KOPT-K1 (cell line): ENCODE measurements around the gene THBS1.

Experiments used
- H3K27ac ChIP-seq: fragments of 200-600 bp; sonication (generic); 2 replicates; pipeline ENCODE4 v1.5.1; 2016; ENCODE audit warnings: antibody characterized with exemption, mild to moderate bottlenecking, low read depth, low read length; ENCODE audit not compliant: poor library complexity, severe bottlenecking
- H3K36me3 ChIP-seq: fragments of 200-600 bp; sonication (generic); 2 replicates; pipeline ENCODE4 v1.5.1; 2017; ENCODE audit warnings: antibody characterized with exemption, mild to moderate bottlenecking, low read length, moderate library complexity; ENCODE audit not compliant: insufficient read depth
- H3K9me3 ChIP-seq: fragments of 200-600 bp; sonication (generic); 2 replicates; pipeline ENCODE4 v1.5.1; 2017; ENCODE audit warnings: antibody characterized with exemption, low read length, mild to moderate bottlenecking; ENCODE audit not compliant: insufficient read depth, poor library complexity, severe bottlenecking

The THBS1 gene

DNA sequence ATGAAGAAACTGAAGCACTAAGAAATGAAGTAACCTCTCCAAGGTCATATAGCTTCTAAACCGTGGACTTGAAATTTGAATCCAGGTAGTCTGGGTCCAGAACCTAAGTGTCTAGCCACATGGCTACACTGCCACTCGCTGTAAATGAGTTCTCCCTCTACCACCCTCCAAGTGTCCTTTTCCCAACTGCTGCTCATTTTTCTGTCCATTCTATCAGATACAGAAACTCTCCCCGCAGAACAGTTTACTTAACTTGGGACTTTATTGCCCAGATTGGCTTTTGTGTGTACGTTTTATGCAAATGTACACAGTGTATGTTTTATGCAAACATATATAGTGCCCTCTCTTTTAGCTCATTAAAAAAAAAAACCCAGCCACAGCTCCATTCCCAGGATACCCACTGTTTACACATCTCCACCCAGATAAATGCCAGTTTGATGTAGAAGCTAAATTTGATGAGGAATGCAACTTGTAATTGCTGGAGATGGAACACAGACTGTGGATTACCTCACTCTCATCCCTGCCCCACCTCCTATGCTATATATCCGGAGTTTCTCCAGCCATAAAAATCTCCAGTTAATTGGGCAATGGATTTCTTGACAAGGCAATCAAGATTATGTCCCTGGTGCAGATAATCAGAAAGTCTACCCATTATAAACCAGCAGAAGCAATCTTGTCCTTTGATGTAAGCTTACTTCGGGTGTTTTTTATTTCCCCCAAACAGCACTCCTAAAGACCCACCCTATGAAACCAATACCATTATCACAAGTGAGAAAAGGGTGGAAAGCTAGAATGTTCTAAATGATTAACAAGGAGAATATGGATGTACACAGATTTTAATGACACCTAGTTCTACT is 42.0 kb downstream of the THBS1 start:
- H3K27ac ChIP-seq = no peak overlapping the region
- H3K36me3 ChIP-seq = no peaks in the 10 kb centered on the region

DNA sequence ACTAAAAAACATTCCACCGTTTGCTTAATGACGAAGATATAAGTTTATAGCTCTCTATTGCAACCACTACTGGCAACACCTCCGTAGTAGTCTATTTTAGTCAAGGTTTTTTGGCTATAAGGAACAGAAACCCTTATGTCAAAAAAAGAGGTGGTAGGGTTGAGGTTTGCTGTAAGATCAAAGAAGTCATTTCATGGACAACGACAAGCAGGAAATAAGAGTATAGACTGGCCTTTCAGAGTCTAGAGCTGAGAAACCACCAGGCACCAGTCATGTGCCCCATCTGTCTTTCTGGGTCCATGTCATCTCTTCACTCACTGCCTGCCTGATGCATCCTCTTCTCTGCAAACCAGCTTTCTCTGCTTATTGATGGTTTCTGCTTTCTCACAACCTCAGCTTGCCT is 42.7 kb downstream of the THBS1 start:
- Histone ChIP-seq H3K36me3 (no peaks in the 10 kb centered on the region), H3K27ac (no peak overlapping the region), H3K9me3 (peaks cover 5% of the 10 kb centered on the region)

More for the DNA sequence above, 42.0 kb downstream of the THBS1 start:
- H3K9me3 ChIP-seq = peaks cover 5% of the 10 kb centered on the region

DNA sequence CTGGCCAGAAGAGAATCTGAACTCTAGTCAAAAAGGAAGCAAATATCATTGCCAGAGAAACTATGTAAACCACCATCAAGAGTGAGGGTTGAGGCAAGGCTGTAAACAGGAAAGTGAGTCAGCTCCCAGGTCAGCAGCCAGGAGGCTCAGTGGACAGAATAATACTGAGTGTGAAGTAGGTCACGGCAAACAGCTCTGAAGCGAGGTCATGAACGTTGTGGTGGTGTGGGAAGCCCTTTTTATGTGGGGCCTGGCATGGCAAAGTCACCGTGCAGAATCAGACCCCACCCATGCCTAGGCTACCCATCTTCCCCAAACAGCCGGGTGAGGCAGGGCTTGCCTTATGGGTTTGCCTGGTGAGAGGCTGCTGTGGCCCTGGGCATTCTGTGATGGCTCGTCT is 43.9 kb downstream of the THBS1 start:
- no peak overlapping the region for H3K27ac ChIP-seq

GRCh38 chr15:39625451-39625850 is 44.6 kb downstream of the THBS1 start:
- H3K27ac ChIP-seq = no peak overlapping the region
- H3K9me3 ChIP-seq = peaks cover 5% of the 10 kb centered on the region
- no peaks in the 10 kb centered on the region for H3K36me3 ChIP-seq

More for the DNA sequence above, 43.9 kb downstream of the THBS1 start:
- H3K9me3 ChIP-seq = peaks cover 5% of the 10 kb centered on the region
- H3K36me3 ChIP-seq = no peaks in the 10 kb centered on the region

DNA sequence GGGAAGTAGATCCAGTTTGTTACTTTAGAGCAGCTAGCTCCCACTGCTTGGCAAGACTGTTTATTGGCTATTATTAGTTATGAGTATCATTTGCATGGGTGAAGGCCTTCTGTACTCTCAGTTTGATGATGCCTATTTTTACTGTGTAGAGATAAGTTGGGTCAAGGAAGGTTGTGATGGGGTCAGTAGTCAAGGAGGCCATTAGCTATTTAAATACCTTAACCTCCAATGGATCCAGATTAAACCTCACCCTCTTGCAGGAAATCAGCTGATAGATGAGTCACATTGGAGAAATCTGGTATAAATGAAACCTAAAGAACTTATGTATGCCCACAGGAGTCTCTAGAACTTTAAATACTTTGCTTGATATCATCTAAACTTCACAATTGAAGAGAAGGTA is 45.0 kb downstream of the THBS1 start:
- Histone ChIP-seq H3K36me3 (no peaks in the 10 kb centered on the region), H3K27ac (no peak overlapping the region)

GRCh38 chr15:39627451-39628143 is 46.7 kb downstream of the THBS1 start:
- Histone ChIP-seq H3K9me3 (peaks cover 5% of the 10 kb centered on the region), H3K36me3 (no peaks in the 10 kb centered on the region), H3K27ac (no peak overlapping the region)

More for the DNA sequence above, 45.0 kb downstream of the THBS1 start:
- H3K9me3 ChIP-seq = peaks cover 5% of the 10 kb centered on the region

GRCh38 chr15:39628144-39628508 is 47.2 kb downstream of the THBS1 start:
- H3K27ac ChIP-seq = no peak overlapping the region
- H3K36me3 ChIP-seq = no peaks in the 10 kb centered on the region
- peaks cover 5% of the 10 kb centered on the region for H3K9me3 ChIP-seq

- Histone ChIP-seq H3K27ac (no peak overlapping the region), H3K9me3 (peaks cover 5% of the 10 kb centered on the region)
Measured at GRCh38 chr15:39628546-39629257, 47.8 kb downstream of the THBS1 start.

DNA sequence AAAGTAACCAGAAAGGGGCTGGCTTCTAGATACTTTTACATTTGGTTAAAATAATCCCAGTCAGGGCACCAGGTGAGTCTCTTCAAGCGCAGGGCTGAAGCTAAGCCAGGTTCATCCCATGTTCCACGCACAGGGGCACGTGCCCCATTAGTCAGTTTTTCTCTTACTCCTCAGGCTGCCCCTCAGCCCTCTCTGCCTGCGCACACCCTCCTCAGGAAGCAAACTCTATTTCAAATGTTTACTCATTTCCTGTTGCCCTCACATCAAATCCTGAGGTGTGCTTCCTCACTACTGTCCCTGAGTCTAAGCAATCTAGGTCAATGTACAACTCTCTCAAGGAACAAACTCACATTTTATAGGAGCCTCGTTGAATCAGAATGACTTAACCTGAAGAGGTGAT is 48.5 kb downstream of the THBS1 start:
- Histone ChIP-seq H3K27ac (no peak overlapping the region), H3K36me3 (no peaks in the 10 kb centered on the region)

More at GRCh38 chr15:39628546-39629257, 47.8 kb downstream of the THBS1 start:
- no peaks in the 10 kb centered on the region for H3K36me3 ChIP-seq

GRCh38 chr15:39629906-39630305 is 49.0 kb downstream of the THBS1 start:
- H3K36me3 ChIP-seq = no peaks in the 10 kb centered on the region
- peaks cover 5% of the 10 kb centered on the region for H3K9me3 ChIP-seq
- H3K27ac ChIP-seq = no peak overlapping the region

More for the DNA sequence above, 48.5 kb downstream of the THBS1 start:
- peaks cover 5% of the 10 kb centered on the region for H3K9me3 ChIP-seq

DNA sequence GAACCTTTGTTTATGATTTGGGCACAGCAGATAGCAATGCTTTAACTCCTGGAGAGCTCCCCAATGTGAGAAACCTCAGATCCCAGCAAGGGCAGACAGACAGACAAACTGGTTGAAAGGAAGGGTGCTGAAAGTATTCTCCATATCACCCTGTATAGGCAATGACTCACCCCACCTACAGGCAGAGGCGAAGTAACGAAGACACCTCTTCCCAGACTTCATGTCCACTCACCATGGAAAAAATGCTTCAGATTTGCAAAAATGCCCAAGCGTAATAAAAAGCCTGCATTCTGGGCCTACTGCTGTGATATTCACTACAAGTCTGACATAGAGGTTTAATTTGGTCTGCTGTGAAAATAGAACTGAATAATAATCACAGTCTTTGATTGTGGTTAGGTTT is 50.5 kb downstream of the THBS1 start:
- Histone ChIP-seq H3K9me3 (peaks cover 1% of the 10 kb centered on the region), H3K27ac (no peak overlapping the region), H3K36me3 (no peaks in the 10 kb centered on the region)

- Histone ChIP-seq H3K36me3 (no peaks in the 10 kb centered on the region), H3K9me3 (no peaks in the 10 kb centered on the region), H3K27ac (no peak overlapping the region)
Measured at GRCh38 chr15:39638041-39638440, 57.2 kb downstream of the THBS1 start.

- H3K36me3 ChIP-seq = no peaks in the 10 kb centered on the region
- H3K27ac ChIP-seq = no peak overlapping the region
- no peaks in the 10 kb centered on the region for H3K9me3 ChIP-seq
Measured at GRCh38 chr15:39639037-39639436, 58.2 kb downstream of the THBS1 start.

DNA sequence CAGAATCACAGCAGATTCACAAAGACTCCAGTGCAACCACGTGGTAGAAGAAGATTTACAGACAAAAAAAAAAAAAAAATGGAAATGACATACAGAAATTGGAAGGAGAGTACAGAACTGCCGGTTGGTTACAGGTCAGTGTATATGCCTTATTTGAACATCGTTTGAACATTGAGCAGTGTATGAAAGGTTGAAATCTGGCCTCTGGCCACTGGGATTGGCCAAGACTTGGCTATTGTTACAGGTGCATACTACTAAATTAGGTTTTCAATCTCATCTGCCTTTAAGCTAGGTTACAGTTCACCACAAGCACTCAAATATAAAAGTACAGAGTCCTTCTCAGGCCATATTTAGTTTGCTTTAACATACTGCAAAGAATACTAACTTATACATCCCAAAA is 59.8 kb downstream of the THBS1 start:
- no peak overlapping the region for H3K27ac ChIP-seq
- H3K9me3 ChIP-seq = no peaks in the 10 kb centered on the region
- no peaks in the 10 kb centered on the region for H3K36me3 ChIP-seq

- H3K27ac ChIP-seq = no peak overlapping the region
Measured at GRCh38 chr15:39641191-39641889, 60.5 kb downstream of the THBS1 start.

More at GRCh38 chr15:39641191-39641889, 60.5 kb downstream of the THBS1 start:
- Histone ChIP-seq H3K9me3 (no peaks in the 10 kb centered on the region), H3K36me3 (no peaks in the 10 kb centered on the region)
